PFSK-1 (cell line): ENCODE data around the gene UBE2I.

Experiments
- FOXP2 ChIP-seq: optimal IDR thresholded peaks from 2 replicates; pipeline ENCODE3; 2011; ENCODE audit warnings: borderline replicate concordance, control low read depth, inconsistent platforms; ENCODE audit not compliant: insufficient read depth; ENCODE audit errors: extremely low read length, extremely low read depth
- POLR2AphosphoS5 ChIP-seq: IDR thresholded peaks from 2 replicates; pipeline ENCODE4 v1.6.1; 2012; ENCODE audit warnings: low read depth, mild to moderate bottlenecking, control low read depth, low read length, moderate library complexity
- REST ChIP-seq, 2 experiments: IDR thresholded peaks; 2 replicates each; pipeline versions ENCODE4 v1.6.1 to v1.8.0; 2011 to 2012; ENCODE audit warnings: low read depth in 2 of 2, low read length in 2 of 2, control low read depth in 1 of 2, inconsistent platforms in 1 of 2, mild to moderate bottlenecking in 1 of 2, moderate library complexity in 1 of 2; ENCODE audit not compliant: insufficient read depth in 1 of 2
- SIN3A ChIP-seq: IDR thresholded peaks from 2 replicates; pipeline ENCODE4 v1.6.1; 2012; ENCODE audit warnings: mild to moderate bottlenecking, low read length, moderate library complexity, borderline replicate concordance; ENCODE audit not compliant: insufficient read depth
- TAF1 ChIP-seq: IDR thresholded peaks from 2 replicates; pipeline ENCODE4 v1.6.1; 2012; ENCODE audit warnings: low read length, control low read depth, borderline replicate concordance; ENCODE audit not compliant: insufficient read depth

The UBE2I gene

GRCh38 chr16:1348441-1348840, 39.0 kb downstream of the UBE2I start:
- TF ChIP-seq SIN3A (no peak), REST (IDR thresholded peaks at IDR 0.05; ENCODE audit: insufficient read depth in 1 of 2, low read depth in 2 of 2, low read length in 2 of 2) (no peak), TAF1 (no peak), FOXP2 (no peak)

GRCh38 chr16:1348926-1349325, 39.5 kb downstream of the UBE2I start:
- TF ChIP-seq POLR2AphosphoS5, result no peak
- TF ChIP-seq SIN3A, result no peak
- no peak for TF ChIP-seq FOXP2
- no peak for TF ChIP-seq REST (IDR thresholded peaks at IDR 0.05; ENCODE audit: insufficient read depth in 1 of 2, low read depth in 2 of 2, low read length in 2 of 2)
- no peak for TF ChIP-seq TAF1

GRCh38 chr16:1349351-1349750, 39.9 kb downstream of the UBE2I start:
- no peak for TF ChIP-seq SIN3A
- no peak for TF ChIP-seq FOXP2
- TF ChIP-seq POLR2AphosphoS5, result no peak
- no peak for TF ChIP-seq REST (IDR thresholded peaks at IDR 0.05; ENCODE audit: insufficient read depth in 1 of 2, low read depth in 2 of 2, low read length in 2 of 2)
- TF ChIP-seq TAF1, result no peak

- TF ChIP-seq FOXP2 (no peak), REST (IDR thresholded peaks at IDR 0.05; ENCODE audit: insufficient read depth in 1 of 2, low read depth in 2 of 2, low read length in 2 of 2) (no peak), POLR2AphosphoS5 (no peak), SIN3A (no peak), TAF1 (no peak)
These were observed 40.5 kb downstream of the UBE2I start for GRCh38 chr16:1349951-1350350.

GRCh38 chr16:1350691-1351090, 41.3 kb downstream of the UBE2I start:
- TF ChIP-seq FOXP2 (no peak), POLR2AphosphoS5 (no peak), TAF1 (no peak), REST (IDR thresholded peaks at IDR 0.05; ENCODE audit: insufficient read depth in 1 of 2, low read depth in 2 of 2, low read length in 2 of 2) (no peak)
